Activated CD4-positive, alpha-beta T cell treated with anti-CD3 and anti-CD28 coated beads, Interleukin-2, amount 50 U/mL, for 24 hours (primary cell): ENCODE results near the gene ALG9.
"Not testable (repeated sequence)": the region's sequence is repeated elsewhere in the genome, so short reads cannot be mapped to it uniquely, and the experiment has no call there.

Experiments used
- DNase-seq, 2 donors: peaks; one replicate each; pipeline ENCODE4 v3.0.0-alpha.2; 2020; ENCODE audit warnings: low read depth in 1 of 2, low spot score in 1 of 2

ALG9 gene

DNA sequence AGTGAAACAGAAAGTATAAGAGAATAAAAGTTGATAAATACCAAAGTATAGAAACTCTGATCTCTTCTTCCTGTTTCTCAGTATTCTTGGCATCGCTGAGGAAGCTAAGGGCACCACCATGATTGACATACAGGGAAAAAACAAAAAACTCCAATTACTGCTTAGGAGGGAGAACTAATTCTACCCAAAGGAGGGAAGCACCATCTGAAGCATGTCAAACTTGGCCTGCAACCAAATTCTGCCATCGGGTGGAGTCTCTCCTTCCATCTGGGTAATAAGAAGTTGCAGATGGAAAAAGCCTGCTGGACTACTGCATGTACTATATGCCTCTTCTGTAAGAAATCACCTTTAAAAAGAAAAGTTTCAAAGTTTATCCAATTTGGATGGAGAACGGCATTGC lies 74.7 kb downstream of the ALG9 start:
- no peak for DNase-seq

DNA sequence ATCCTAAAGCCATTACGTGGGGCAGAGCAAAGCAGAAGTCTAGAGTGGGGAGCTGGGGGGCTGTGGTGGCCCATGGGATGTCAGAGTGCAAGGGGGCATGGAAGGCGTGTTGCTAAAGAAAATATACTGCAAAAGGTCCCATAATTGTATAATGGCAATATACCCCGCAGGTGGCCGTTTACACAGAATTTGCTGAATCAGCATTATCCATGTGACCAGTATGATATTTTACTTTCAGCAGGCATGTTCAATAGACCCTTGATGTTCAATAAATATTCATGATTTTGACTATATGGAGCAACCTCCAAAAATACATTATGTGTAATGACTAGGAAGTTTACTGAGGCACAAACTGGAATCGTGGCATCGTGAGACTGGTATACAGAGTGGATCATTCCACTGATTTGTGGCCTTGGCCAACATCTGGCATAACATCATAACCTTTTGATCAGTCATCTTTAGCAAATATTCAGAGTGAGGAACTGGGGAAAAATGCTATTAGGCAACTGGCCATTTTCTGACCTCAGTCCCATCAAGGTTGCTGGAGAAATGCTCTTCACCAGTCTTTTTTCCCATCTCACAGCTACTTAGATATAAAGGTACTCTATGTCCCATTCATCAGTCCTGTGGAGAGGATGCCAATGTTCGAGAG lies 75.9 kb downstream of the ALG9 start:
- DNase-seq, result no peak

DNA sequence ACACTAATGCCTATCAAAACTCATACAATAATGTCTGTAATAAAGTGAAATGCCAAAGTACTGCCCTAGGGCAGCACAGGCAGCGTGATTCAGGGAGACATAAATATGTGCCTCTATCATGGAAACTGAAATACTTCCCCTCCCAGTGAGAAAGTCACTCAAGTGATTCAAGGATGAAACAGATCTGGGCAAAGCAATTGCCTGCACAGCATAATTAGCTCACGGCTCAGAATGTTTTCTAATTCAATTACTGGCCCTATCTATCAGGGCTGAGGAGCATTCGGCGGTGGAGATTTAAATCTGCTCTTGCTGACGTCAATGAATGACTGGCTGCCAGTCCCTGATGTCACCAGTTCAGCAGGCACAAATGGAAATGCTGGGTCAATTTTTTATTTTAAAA lies 77.5 kb downstream of the ALG9 start:
- DNase-seq, result no peak

DNA sequence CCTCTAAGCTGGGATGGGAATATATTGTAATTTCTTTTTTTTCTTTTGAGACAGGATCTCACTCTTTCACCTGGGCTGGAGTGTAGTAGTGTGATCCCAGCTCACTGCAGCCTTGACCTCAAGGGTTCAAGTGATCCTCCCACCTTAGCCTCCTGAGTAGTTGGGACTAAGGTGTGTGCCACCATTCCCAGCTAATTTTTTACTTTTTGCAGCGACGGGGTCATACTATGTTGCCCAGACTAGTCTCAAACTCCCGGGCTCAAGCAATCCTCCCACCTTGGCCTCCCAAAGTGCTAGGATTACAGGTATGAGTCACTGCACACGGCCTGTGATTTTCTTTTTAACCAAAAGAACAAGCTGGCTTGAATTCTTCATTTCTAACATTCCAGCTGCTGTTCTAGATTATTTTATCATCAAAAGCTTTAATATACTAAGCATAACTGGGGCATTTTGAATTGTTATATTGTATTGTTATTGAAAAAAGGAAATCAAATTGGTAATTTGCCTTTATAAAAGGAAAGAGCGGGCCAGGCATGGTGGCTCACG lies 78.4 kb downstream of the ALG9 start:
- no peak for DNase-seq

DNA sequence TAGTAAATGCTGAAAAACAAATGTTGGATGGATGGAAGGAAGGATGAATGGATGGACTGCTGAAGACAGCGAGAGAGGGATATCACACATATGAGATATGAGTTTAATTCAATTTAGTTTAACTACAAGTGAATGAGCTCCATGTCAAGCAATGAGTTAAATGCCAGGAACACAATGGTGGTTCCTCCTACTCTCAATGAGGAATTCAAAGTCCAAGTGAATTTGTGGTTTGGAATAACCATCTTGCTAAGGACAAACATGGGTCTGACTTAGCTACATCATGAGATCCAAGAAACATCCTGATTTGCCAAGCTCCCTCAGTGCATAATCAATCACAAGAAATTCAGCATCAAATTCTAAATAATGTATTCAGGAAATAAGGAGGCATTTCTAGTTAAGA lies 79.1 kb downstream of the ALG9 start:
- no peak for DNase-seq

DNA sequence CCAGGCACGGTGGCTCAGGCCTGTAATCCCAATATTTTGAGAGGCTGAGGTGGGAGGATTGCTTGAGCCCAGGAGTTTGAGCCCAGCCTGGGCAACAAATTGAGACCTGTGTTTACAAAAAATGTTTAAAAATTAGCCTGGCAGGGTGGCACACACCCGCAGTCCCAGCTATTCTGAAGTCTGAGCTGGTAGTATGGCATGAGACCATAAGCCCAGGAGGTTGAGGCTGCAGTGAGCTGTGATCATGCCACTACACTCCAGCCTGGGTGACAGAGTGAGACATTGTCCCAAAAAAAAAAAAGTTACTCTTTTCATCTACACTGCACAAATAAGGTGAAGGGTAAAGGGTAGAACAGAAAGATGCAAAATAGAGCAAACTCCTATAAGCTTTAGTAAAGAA lies 82.9 kb downstream of the ALG9 start:
- no peak for DNase-seq

DNA sequence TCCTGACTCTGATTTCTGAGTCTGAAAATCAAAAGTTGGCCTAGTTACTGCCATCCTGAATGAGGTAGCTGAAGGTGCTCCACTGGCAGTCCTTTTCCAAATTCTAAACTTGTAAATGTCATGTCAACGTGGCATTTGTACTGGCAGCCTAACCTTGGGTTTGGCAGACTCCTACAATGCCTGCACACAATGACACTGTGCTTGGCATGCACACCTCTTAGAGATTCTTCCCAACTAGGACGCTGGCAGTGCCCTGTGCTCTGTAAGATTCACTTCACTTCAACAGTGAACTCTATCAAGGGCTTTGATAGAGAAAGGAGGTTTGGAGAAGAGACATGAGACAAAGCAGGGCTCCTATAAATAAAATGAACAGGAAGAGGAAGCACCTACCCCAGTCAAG lies 83.3 kb downstream of the ALG9 start:
- DNase-seq, result no peak

DNA sequence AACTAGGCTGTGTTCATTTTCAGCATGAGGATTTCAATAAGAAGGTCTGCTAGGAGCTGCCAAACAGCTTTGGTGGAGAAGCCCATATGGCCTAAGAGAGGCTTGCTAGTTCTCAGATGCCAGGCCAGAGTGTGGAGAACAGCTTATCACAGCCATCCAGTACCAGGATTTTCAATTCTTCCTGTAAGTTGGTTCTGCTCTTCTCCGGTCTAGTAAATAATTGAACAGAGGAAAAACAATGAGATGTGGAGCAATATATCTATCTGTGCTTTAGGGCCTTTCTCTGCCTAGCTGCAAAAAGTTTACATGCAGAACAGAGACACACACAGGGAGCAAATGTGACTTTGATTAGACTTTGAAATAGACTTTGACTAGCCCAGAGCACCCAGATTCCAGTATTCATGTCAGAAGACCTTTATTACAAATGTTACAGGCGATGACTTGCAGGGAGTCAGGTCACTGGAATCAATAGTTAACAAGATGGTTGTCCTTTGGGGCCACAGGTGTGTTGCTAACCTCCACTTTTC lies 85.4 kb downstream of the ALG9 start:
- DNase-seq, result no peak

DNA sequence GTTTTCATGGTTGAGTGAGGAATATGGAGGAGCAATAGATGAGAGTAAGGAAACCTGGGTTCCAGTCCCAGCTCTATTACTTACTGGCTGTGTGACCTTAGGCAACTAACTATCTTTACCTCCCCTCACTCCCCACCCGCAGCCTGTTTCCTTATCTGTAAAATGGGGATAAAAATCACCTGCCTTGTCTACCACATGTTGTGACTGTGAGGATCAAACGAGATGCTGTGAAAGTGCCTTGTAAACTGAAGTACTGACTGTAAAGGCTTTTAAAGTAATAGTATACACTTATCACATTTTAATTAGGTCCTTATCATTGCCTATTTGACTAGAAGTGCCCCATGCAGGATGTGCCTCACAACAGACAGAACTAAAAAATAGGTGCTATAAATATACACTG lies 86.3 kb downstream of the ALG9 start:
- DNase-seq, result no peak

DNA sequence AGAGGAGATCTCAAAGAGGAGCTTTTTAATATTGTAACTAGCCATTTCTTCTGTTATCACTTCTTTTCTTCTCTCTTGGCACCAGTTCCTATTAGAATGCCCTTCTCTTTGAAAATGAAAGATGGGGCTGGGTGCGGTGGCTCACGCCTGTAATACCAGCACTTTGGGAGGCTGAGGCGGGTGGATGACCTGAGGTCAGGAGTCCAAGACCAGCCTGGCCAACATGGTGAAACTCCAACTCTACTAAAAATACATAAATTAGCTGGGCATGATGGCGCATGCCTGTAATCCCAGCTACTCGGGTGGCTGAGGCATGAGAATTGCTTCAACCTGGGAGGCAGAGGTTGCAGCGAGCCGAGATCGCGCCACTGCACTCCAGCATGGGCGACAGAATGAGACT lies 87.1 kb downstream of the ALG9 start:
- DNase-seq, result not testable (repeated sequence)

DNA sequence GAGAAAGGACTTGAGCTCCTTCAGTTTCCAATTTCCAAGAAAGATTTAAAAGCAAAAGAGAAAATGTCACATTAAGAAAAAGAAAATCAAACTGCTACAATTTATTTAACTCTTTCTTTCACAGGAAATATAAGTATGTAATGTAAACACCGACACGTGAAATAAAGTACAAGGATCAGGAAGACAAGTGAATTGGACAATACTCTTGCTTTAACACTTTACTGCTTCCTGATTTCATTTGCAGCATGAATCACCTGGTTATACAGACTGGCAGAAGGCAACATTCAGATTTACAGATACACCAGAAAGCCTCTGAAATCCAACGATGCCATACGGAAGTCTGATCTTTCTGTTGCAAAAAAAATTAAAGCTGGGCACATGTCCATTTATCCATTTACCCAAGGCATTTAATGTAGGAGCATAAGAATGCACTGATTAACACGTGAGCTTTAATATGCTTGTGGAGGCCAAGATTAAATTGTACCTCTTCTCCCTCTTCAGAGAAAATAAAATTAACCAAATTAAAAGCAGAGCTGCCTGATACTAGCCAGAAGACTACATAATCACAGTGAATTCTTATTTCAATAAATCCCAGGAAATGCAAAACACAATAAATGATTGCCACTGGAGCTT lies 89.2 kb downstream of the ALG9 start:
- no peak for DNase-seq

DNA sequence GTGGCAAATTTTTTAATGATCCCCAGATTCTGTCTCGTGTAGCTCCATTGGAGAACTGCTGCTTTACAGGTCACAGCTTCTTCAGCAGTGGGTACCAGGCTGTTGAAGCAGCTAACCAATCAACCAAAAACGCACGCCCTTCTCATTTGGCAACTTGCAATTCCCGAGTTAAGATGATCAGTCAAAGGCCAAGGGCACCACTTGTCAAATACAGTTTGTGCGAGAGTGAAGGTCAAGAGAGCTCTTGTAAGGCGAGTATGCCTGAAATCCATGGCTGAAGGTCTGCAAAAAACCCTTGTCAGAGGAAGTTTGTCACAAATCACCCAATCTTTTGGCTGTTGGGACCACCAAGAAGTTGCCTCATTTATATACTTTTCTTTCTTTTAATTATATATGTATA lies 92.3 kb downstream of the ALG9 start:
- DNase-seq, result no peak

DNA sequence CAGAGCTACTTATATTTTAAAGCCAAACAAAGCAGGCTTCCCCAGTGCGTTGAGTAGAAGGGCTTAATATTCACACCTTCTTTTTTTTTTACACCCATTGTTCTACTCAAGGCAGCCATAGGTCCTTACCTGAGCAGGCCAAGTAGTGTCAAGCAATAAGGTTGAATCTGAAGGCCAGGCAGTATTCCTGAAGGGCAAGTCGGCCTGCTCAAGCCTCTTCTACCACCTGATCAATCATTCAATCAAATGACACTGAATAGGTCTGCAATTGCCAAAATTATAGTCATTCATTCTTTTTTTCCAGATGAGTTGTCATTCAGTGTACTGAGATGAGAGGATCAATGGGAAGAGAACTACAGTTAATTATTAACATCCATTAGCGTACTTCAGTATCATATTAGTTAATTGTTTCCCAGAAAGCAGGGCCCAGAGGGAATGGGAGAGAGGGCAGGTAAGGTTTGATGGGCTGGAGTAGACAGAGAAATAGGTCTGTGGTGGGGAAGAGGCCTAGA lies 93.3 kb downstream of the ALG9 start:
- DNase-seq, result no peak

DNA sequence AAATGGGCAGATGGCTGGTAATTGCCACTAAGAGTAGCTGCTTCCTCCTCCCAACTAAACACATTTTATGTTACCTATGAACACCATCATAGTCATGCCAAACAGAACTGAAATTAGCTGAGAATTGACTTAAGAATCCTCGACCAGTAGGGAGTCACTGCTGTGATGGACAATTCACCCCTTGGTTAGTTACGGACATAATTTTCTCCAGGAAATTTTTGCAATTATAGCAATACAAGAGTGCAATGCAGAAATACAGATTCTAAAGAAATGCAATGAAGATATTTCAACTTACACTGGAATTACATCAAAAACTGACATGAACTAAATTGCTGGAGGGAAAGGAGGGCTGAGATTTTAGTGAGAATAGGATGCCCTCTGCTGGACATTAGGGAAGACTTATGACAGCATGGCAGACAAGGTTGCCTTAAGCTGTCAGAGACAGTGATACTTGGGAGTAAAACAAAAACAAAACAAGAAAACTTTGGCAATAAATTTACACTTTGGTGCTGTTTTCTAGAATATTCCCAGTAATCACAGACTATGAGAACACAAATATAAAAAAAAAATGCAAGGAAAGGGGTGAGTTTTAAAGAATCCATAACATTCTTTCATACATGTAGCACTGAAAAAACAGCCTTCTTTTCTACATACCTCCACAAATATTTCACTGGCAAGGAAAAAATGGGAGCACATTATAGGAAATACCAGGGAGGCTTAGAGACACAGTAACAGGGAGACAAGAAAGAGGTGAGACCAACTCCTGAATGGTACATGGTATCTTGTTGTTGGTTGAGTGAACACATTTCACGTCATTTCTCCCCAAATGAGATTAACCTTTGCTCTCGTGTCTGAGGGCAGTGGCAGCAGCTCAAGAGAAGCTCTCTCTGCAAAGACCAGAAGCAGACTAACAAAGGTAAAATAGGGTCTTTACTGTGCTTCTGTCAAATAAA lies 94.0 kb downstream of the ALG9 start:
- peak in 1 of 2 donors; percentile 14 for DNase-seq

DNA sequence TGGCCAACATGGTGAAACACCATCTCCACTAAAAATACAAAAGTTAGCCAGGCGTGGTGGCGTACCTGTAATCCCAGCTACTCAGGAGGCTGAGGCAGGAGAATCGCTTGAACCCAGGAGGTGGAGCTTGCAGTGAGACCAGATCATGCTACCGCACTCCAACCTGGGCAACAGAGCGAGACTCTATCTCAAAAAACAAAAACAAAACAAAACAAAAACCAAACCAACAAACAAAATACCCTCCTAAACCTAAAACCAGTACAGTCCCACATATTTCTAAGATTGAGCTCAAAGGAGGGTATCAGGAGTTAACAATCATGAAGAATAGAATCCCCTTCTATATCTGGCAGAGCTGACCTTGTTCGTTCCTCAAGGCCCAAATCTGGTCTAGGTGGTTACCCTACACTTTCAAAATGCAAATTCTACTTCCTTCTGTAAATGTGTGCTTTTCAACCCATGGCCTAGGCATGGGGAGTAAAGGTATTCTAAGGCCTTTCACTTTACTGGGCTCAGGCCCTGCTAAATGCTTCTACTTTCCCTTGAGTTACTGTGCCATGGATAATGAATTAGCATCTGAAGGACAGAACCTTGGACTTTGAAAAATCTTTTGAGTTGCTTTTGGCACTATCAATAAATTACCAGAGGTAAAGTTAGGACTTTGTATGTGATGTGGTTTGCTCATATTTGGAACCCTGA lies 94.8 kb downstream of the ALG9 start:
- no peak for DNase-seq

DNA sequence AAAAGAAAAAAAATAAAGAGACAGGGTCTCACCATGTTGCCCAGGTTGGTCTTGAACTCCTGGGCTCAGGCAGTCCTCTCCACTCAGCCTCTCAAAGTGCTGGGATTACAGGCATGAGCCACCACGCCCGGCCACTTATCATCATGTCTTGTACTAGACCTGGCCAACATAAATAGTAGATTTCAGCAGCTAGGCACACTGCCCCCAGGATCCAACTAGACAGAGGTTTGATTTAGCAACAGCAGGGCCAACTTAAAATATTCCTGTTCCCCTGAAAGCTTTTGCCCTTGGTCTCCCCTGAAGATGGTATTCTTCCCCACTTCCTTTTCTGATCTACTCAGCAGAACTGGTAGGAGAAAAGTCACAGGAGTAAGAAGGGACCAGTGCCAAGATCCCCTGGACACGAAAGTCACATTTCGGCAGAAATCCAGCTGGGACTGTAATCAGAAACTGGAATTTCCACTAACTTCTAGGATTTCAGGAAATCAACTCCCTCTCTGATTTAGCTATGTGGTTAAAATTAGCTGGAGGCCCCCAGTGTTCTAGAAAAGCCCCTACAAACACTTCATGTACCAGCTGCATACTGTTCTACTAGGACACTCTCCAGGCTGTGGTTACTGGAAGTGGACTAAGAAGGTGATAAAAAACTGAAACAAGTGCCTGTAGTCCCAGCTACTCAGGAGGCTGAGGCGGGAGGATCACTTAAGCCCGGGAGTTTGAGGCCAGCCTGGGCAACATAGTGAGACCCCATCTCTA lies 96.2 kb downstream of the ALG9 start:
- DNase-seq, result no peak

DNA sequence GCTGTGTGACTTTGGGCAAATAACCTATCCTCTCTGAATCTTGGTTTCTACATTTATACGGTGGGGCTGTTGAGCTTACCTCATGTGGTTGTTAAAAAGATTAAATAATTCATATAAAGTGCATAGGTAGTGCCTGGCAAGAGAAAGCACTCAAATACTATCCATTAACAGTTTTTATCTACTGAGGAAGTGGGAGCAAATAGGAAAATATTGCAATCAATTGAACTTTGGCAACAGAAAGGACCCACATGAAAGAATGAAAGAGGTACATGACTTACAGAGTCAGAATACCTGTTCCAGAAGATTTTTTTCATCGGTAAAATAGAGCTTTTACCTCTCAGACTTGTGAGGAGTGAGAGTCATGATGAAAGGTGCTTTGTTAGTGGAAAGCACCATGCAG lies 98.8 kb downstream of the ALG9 start:
- no peak for DNase-seq

DNA sequence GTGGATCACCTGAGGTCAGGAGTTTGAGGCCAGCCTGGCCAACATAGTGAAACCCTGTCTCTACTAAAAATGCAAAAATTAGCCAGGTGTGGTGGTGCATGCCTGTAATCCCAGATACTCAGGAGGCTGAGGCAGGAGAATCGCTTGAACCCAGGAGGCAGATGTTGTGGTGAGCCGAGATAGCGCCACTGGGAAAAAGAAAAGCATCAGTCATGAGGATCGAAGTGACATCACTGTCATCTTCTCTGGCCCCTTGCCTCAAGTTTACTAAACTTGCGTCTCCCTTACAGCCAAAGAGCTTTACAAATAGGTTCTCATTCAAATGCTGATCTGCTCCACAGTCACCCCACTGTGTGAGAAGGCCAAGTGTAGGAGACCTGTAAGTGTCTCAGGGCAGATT lies 100.2 kb downstream of the ALG9 start:
- DNase-seq, result not testable (repeated sequence)

DNA sequence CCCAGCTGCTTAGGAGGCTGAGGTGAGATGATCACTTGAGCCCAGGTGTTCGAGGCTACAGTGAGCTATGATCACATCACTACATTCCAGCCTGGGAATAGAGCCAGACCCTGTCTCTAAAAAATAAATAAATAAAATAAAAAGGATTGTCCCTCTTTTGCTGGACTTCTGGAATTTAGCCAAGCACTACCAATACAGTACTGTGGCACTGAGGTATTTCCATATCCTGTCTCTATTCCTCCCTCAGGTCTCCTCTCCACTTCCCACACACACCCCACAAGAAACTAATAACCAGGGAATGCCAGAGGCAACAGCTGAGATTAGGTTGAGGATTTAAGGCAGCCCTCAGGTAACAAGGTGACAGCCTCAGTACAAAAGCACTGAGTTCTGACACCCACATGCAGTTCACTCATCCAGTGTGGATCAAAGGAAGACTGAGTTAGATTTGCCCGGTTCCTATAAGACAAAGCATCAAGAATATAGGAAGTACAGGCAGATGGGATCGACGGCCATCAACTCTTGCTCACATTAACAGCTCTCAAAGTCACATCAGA lies 100.7 kb downstream of the ALG9 start:
- DNase-seq, result no peak

DNA sequence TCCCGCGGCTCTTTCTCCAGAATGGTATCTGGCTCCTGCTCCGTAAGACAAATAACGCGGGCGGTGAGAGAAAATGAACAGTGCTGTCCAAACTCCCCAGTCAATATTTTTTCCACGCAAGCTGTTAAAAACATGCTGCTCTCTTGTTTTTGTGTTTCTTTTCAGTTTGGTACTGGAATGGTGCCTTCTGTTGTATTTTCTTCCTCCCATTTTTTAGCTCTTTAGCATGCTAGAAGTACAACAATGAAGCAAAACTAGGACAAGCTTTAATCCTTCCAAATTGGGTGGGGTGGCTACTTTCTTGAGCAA lies 104.6 kb downstream of the ALG9 start:
- no peak for DNase-seq
